Keratinocyte (primary cell): ENCODE data around the gene ALKAL2.

Source experiments
- EZH2 ChIP-seq: IDR thresholded peaks from one replicate; pipeline ENCODE4 v1.6.1; 2012; ENCODE audit warnings: inconsistent platforms, mild to moderate bottlenecking, low read length, moderate library complexity
- TF ChIP-seq, protein P1 (sequence below), 3 experiments: IDR thresholded peaks in 1 of 3; conservative IDR thresholded peaks in 1 of 3; optimal IDR thresholded peaks in 1 of 3; 2 replicates in 2 of 3; 3 replicates in 1 of 3; pipeline versions ENCODE3 to v1.5.1; 2011; ENCODE audit warnings: low read length in 3 of 3, mild to moderate bottlenecking in 3 of 3, moderate library complexity in 2 of 3, control low read depth in 1 of 3, inconsistent platforms in 1 of 3; ENCODE audit not compliant: insufficient read depth in 2 of 3; ENCODE audit errors: extremely low read depth in 1 of 3

DNA sequence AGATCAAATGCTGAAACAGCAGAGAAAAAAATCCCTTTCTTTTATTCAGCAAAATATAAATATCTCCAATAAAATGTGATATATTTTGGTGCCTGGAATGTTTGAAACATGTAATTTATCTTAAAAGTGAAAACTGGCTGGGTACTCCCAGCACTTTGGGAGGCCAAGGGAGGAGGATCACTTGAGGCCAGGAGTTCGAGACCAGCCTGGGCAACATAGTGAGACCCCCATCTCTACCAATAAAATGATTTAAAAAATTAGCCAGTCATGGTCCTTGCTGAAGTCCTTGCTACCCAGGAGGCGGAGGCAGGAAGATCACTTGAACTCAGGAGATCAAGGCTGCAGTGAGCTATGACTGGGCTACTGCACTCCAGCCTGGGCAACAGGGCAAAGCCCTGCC lies 32.7 kb downstream of the ALKAL2 start:
- no peak for TF ChIP-seq EZH2
- TF ChIP-seq, protein P1, sequence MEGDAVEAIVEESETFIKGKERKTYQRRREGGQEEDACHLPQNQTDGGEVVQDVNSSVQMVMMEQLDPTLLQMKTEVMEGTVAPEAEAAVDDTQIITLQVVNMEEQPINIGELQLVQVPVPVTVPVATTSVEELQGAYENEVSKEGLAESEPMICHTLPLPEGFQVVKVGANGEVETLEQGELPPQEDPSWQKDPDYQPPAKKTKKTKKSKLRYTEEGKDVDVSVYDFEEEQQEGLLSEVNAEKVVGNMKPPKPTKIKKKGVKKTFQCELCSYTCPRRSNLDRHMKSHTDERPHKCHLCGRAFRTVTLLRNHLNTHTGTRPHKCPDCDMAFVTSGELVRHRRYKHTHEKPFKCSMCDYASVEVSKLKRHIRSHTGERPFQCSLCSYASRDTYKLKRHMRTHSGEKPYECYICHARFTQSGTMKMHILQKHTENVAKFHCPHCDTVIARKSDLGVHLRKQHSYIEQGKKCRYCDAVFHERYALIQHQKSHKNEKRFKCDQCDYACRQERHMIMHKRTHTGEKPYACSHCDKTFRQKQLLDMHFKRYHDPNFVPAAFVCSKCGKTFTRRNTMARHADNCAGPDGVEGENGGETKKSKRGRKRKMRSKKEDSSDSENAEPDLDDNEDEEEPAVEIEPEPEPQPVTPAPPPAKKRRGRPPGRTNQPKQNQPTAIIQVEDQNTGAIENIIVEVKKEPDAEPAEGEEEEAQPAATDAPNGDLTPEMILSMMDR (optimal IDR thresholded peaks at IDR 0.05 in 1 of 3, IDR thresholded peaks at IDR 0.05 in 1 of 3, conservative IDR thresholded peaks at IDR 0.05 in 1 of 3; ENCODE audit: extremely low read depth in 1 of 3, insufficient read depth in 2 of 3, low read length in 3 of 3): no peak
